Glutamatergic neuron (in vitro differentiated cells): Measurements from ENCODE around the gene MT1B. TPM values are rescaled to one million over a fixed set of nuclear protein-coding genes. Genes with fewer than 3 reads are reported as not detected.
"Not testable (repeated sequence)": the region's sequence is repeated elsewhere in the genome, so short reads cannot be mapped to it uniquely, and the experiment has no call there.

Source experiments
- DNase-seq: peaks from one replicate; pipeline ENCODE4 v3.0.0; 2022
- H3K27ac Mint-ChIP-seq: one replicate; pipeline ENCODE4 v1.8.0; 2020; ENCODE audit warnings: mild to moderate bottlenecking, mixed read lengths, inconsistent platforms; ENCODE audit not compliant: unreplicated experiment
- H3K27me3 Mint-ChIP-seq: one replicate; pipeline ENCODE4 v1.8.0; 2020; ENCODE audit warnings: mild to moderate bottlenecking, moderate library complexity, mixed read lengths, inconsistent platforms; ENCODE audit not compliant: unreplicated experiment
- H3K36me3 Mint-ChIP-seq: one replicate; pipeline ENCODE4 v1.8.0; 2020; ENCODE audit warnings: mild to moderate bottlenecking, mixed read lengths, inconsistent platforms; ENCODE audit not compliant: unreplicated experiment
- H3K4me1 Mint-ChIP-seq: one replicate; pipeline ENCODE4 v1.8.0; 2020; ENCODE audit warnings: mild to moderate bottlenecking, low read depth, mixed read lengths, inconsistent platforms; ENCODE audit not compliant: unreplicated experiment
- H3K4me3 Mint-ChIP-seq: one replicate; pipeline ENCODE4 v1.8.0; 2020; ENCODE audit warnings: mild to moderate bottlenecking, mixed read lengths, inconsistent platforms; ENCODE audit not compliant: unreplicated experiment
- H3K9me3 Mint-ChIP-seq: one replicate; pipeline ENCODE4 v1.8.0; 2020; ENCODE audit warnings: mild to moderate bottlenecking, moderate library complexity, mixed read lengths, inconsistent platforms; ENCODE audit not compliant: unreplicated experiment
- CTCF ChIP-seq: fragments of 200-600 bp; sonication (generic); IDR thresholded peaks from one replicate; pipeline ENCODE4 v1.5.0; 2021; ENCODE audit not compliant: partially characterized antibody, unreplicated experiment
- total RNA-seq: library from RNA; stranded (reverse); fragmentation: NEBNext Ultra II Directional; extraction: Animal tissue kit (Norgen Biotek cat#: 25700); gene quantifications from one replicate; pipeline ENCODE4 v1.2.1, GENCODE V29; 2021; ENCODE audit not compliant: unreplicated experiment

Gene MT1B
- total RNA-seq, 1 donor from 2014 or later, result not detected

GRCh38 chr16:56662357-56663354 is 11.0 kb downstream of the MT1B start:
- TF ChIP-seq CTCF, result no peak
- Mint-ChIP-seq H3K27me3 (peaks cover 36% of the 10 kb centered on the region), H3K4me3 (peak overlapping the region; percentile 82), H3K9me3 (peaks cover 7% of the 10 kb centered on the region), H3K36me3 (peaks cover 3% of the 10 kb centered on the region), H3K4me1 (no peaks in the 10 kb centered on the region), H3K27ac (no peak overlapping the region)
- no peak for DNase-seq

GRCh38 chr16:56664506-56664905 is 12.8 kb downstream of the MT1B start:
- Mint-ChIP-seq H3K9me3 (peaks cover 4% of the 10 kb centered on the region), H3K4me3 (no peak overlapping the region)

GRCh38 chr16:56665286-56666261 is 13.9 kb downstream of the MT1B start:
- not testable (repeated sequence) for H3K9me3 Mint-ChIP-seq, H3K4me3 Mint-ChIP-seq, H3K36me3 Mint-ChIP-seq, DNase-seq, H3K27ac Mint-ChIP-seq, H3K4me1 Mint-ChIP-seq
- peaks cover 33% of the 10 kb centered on the region for H3K27me3 Mint-ChIP-seq

More at GRCh38 chr16:56664506-56664905, 12.8 kb downstream of the MT1B start:
- peaks cover 37% of the 10 kb centered on the region for H3K27me3 Mint-ChIP-seq
- H3K4me1 Mint-ChIP-seq, result no peaks in the 10 kb centered on the region
- TF ChIP-seq CTCF, result no peak
- no peak for DNase-seq
- peaks cover 3% of the 10 kb centered on the region for H3K36me3 Mint-ChIP-seq
- H3K27ac Mint-ChIP-seq, result no peak overlapping the region

GRCh38 chr16:56667581-56668571 is 16.2 kb downstream of the MT1B start, which contains the start of gene MT1G:
TSS of gene MT1G (minus strand) at chr16:56668065. CDS start at chr16:56667993, 72 bp downstream.
- Mint-ChIP-seq H3K9me3 (peaks cover 2% of the 10 kb centered on the region), H3K36me3 (no peaks in the 10 kb centered on the region), H3K4me3 (peak within 1 kb of the TSS; percentile 69), H3K4me1 (no peaks in the 10 kb centered on the region), H3K27me3 (peaks cover 42% of the 10 kb centered on the region), H3K27ac (no peak within 1 kb of the TSS)
- no peak for TF ChIP-seq CTCF
- DNase-seq, result no peak
